Gastrocnemius medialis (tissue), 4 donors: Measurements from ENCODE around the gene TBC1D5.

ENCODE experiments used
- POLR2A ChIP-seq, 2 donors: fragments of 450-650 bp; IDR thresholded peaks; one replicate each; pipeline ENCODE4 v1.6.1; 2017; ENCODE audit warnings: antibody characterized with exemption in 2 of 2, mild to moderate bottlenecking in 2 of 2, moderate library complexity in 2 of 2
- TF ChIP-seq, protein P1 (sequence below), 5 experiments: fragments of 450-650 bp in 3 of 5; fragments of 200-600 bp in 2 of 5; sonication (generic) in 2 of 5; IDR thresholded peaks in 4 of 5; conservative IDR thresholded peaks in 1 of 5; 1 replicate in 4 of 5; 2 replicates in 1 of 5; pipeline ENCODE4 v1.5.1; 2016 to 2019; ENCODE audit warnings: antibody characterized with exemption in 5 of 5, mild to moderate bottlenecking in 3 of 5, moderate library complexity in 3 of 5

DNA sequence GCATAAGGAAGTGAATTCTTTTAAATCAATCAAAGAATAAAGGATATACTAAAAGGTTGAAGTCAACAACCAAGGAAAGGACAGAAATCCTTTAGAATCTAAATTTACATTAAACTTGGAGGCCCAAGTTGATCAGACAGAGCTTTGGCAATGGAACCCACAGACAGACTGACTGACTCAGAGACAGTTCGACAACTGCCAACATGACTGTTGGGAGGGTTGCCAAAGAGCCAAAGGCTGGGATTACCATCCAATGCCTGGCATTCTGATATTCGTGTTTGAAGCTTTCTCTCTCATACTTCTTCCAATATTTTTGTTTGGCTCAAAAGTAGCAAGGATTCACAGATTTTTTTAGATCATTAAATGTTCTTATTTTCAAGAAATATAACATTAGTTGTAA lies 451.5 kb downstream of the TBC1D5 start:
- TF ChIP-seq, protein P1, sequence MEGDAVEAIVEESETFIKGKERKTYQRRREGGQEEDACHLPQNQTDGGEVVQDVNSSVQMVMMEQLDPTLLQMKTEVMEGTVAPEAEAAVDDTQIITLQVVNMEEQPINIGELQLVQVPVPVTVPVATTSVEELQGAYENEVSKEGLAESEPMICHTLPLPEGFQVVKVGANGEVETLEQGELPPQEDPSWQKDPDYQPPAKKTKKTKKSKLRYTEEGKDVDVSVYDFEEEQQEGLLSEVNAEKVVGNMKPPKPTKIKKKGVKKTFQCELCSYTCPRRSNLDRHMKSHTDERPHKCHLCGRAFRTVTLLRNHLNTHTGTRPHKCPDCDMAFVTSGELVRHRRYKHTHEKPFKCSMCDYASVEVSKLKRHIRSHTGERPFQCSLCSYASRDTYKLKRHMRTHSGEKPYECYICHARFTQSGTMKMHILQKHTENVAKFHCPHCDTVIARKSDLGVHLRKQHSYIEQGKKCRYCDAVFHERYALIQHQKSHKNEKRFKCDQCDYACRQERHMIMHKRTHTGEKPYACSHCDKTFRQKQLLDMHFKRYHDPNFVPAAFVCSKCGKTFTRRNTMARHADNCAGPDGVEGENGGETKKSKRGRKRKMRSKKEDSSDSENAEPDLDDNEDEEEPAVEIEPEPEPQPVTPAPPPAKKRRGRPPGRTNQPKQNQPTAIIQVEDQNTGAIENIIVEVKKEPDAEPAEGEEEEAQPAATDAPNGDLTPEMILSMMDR (IDR thresholded peaks at IDR 0.05 in 4 of 5, conservative IDR thresholded peaks at IDR 0.05 in 1 of 5) = no peak
- TF ChIP-seq POLR2A (IDR thresholded peaks at IDR 0.05) = no peak
